ENCODE data around the gene TAX1BP1.

The TAX1BP1 gene

DNA sequence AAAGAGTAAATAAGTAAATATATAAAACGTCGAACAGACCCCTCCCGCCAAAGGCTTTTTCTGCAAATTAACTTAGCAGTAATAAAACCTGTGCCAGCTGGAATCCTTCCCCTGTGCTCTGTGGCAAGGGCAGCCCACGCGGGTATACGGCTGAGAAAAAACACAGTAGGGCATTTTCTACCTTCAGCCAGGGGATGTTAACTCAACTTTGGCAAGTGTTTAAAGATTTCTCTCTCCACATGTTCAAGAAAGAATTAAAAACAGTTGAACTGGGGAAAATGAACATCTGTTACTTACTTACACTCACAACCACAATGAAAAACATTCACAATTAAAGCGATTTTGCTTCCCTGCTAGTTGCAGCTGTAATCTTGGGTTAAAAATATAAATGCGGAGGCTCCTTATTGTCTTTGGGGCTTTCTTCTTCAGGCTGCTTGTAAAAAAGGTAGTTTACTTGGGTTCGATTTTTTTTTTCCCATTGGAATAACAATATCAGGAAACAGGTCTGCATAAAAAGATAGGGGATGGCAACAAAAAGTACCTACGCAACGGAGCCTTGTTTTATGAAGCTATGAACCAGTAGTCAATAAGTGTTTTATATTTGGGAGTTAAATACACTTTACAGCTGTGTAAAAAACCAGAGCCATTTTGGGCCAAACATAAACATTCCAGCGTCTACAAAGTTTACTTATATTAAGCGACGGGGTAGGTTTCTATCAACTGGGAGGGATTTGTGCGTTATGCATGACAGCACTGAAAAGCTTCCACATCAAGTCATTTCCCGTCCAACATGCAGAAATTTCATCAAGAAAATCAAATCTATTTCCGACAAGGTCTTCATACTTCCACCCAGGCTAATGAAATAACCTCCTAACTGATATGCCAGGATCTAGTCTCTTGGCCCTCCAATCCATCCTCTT lies 132.7 kb downstream of the TAX1BP1 start:
- TF ChIP-seq MYC (IDR thresholded peaks at IDR 0.05; ENCODE audit: low read depth, low read length): no peak
- TF ChIP-seq, protein P1, sequence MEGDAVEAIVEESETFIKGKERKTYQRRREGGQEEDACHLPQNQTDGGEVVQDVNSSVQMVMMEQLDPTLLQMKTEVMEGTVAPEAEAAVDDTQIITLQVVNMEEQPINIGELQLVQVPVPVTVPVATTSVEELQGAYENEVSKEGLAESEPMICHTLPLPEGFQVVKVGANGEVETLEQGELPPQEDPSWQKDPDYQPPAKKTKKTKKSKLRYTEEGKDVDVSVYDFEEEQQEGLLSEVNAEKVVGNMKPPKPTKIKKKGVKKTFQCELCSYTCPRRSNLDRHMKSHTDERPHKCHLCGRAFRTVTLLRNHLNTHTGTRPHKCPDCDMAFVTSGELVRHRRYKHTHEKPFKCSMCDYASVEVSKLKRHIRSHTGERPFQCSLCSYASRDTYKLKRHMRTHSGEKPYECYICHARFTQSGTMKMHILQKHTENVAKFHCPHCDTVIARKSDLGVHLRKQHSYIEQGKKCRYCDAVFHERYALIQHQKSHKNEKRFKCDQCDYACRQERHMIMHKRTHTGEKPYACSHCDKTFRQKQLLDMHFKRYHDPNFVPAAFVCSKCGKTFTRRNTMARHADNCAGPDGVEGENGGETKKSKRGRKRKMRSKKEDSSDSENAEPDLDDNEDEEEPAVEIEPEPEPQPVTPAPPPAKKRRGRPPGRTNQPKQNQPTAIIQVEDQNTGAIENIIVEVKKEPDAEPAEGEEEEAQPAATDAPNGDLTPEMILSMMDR (IDR thresholded peaks at IDR 0.05; ENCODE audit: low read depth, low read length): no peak
- TF ChIP-seq, protein P2, sequence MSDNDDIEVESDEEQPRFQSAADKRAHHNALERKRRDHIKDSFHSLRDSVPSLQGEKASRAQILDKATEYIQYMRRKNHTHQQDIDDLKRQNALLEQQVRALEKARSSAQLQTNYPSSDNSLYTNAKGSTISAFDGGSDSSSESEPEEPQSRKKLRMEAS (IDR thresholded peaks at IDR 0.05; ENCODE audit: low read depth, low read length): no peak
- no peak for TF ChIP-seq POLR2A (IDR thresholded peaks at IDR 0.05; ENCODE audit: extremely low read depth, insufficient read length)
- H3K4me3 ChIP-seq (ENCODE audit: low read depth, low read length): no peak overlapping the region
- no peak for DNase-seq (ENCODE audit: low read depth)

DNA sequence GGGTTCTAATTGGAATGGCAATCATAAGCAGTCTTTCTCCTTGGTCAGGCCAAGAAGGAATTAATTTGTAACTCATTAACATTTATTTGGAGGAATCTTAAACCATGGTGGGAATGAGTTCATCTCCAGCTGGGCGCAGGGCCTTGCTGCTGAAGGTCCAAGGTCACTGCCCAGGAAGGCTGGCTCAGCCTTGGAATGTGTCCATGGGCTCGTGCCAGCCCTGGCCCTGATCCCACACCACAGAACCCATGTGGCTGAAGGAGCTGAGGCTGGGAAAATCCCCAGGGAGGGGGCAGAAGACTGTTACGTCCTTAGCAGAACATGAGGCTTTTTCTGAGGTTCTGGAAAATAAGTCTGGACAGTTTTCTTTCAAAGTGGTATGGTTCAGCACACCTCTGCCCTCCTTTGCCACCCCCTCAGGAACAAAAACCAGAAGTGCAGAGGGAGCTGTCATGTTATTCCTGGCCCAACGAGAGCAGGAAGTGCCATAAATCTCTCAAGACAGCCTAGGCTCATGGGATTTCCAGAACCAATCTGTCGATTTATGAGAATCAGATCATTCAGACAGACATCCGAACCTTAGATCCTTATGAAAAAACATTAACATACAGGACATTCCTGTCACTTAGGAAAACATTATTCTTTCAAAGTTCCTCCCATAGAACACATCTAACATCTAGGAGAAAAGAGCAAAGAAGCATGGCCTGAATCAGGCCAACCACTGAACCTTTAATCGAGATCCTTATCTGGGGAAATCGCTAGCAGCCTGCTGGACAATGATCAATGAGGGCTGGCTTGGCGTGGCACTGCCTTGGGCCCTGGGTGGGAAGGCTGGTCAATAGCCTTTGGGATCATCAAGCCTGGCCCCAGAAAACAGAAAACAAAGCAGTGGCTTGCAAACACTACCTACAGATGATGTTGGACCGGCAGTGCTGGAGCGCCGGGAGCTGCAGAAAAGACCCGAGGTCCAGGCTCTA lies 134.3 kb downstream of the TAX1BP1 start:
- DNase-seq (ENCODE audit: low read depth): no peak
- no peak overlapping the region for H3K4me3 ChIP-seq (ENCODE audit: low read depth, low read length)
- TF ChIP-seq, protein P1 (IDR thresholded peaks at IDR 0.05; ENCODE audit: low read depth, low read length): no peak
- TF ChIP-seq POLR2A (IDR thresholded peaks at IDR 0.05; ENCODE audit: extremely low read depth, insufficient read length) (no peak), MYC (IDR thresholded peaks at IDR 0.05; ENCODE audit: low read depth, low read length) (no peak)
- TF ChIP-seq, protein P2 (IDR thresholded peaks at IDR 0.05; ENCODE audit: low read depth, low read length): no peak

DNA sequence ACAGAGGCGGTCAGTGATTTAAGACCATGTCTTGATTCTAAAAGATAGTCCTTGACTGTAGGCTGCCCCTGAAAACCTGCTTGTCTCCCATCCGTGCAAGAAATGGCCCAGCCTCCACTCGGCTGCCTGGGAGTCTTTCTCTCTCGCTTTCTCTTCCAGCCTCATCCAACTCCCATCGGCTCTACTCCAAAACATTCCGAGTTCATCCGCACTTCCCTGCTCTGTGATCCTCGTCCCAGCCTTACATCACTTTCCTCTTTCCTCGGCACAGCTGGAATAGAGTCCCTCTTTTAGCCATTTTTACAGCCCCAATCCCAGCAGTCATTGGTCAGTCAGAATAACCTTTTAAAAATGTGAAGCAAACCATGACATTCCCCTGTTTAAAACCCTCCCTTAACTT lies 135.1 kb downstream of the TAX1BP1 start:
- DNase-seq (ENCODE audit: low read depth): no peak
- TF ChIP-seq MYC (IDR thresholded peaks at IDR 0.05; ENCODE audit: low read depth, low read length): no peak
- TF ChIP-seq, protein P2 (IDR thresholded peaks at IDR 0.05; ENCODE audit: low read depth, low read length): no peak
- TF ChIP-seq, protein P1 (IDR thresholded peaks at IDR 0.05; ENCODE audit: low read depth, low read length): no peak
- TF ChIP-seq POLR2A (IDR thresholded peaks at IDR 0.05; ENCODE audit: extremely low read depth, insufficient read length): no peak
- H3K4me3 ChIP-seq (ENCODE audit: low read depth, low read length): no peak overlapping the region

DNA sequence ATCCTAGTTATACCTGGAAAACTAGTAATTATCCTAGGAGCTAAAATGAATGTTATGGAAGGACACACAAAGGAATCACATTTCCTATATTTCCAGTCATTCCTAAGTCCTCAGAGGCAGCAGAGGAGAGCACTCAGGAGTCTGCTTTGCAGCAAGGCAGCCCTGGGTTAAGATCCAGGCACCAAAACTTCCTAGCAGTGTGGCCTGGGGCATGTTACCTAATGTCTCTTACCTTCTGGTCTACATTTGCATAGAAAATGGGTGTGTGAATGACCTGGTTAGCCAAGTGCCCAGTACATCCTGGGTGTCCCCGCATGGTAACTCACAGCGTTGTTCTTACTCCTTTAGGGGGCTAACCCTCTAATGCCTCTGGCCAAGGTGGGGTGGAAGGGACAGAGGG lies 135.9 kb downstream of the TAX1BP1 start:
- TF ChIP-seq, protein P1 (IDR thresholded peaks at IDR 0.05; ENCODE audit: low read depth, low read length): no peak
- DNase-seq (ENCODE audit: low read depth): no peak

DNA sequence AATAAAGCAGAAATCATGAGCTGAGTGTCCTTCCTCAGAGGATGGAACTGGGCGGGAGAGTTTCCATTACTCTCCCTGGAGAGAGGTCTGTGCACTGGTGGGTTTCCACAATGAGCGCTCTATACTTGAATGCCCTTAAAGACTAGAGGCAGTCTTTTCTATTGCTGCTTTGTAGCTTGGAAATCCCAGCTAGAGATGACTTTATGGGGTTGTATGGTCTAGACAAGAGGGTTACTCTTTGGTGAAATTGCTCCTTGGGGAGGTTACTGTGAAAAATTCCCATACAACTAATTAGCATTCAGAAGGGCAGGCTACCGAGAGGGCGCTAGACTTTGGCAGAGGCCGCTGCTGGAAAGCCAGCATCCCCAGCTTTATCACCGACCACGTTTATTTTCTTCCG lies 136.8 kb downstream of the TAX1BP1 start:
- no peak overlapping the region for H3K4me3 ChIP-seq (ENCODE audit: low read depth, low read length)
- TF ChIP-seq, protein P1 (IDR thresholded peaks at IDR 0.05; ENCODE audit: low read depth, low read length): no peak
- no peak for TF ChIP-seq POLR2A (IDR thresholded peaks at IDR 0.05; ENCODE audit: extremely low read depth, insufficient read length)
- TF ChIP-seq, protein P2 (IDR thresholded peaks at IDR 0.05; ENCODE audit: low read depth, low read length): no peak
- TF ChIP-seq MYC (IDR thresholded peaks at IDR 0.05; ENCODE audit: low read depth, low read length): no peak
- no peak for DNase-seq (ENCODE audit: low read depth)

More for the DNA sequence above, 135.9 kb downstream of the TAX1BP1 start:
- H3K4me3 ChIP-seq (ENCODE audit: low read depth, low read length): no peak overlapping the region

All from NB4 (cell line).